Stimulated activated CD8-positive, alpha-beta memory T cell treated with anti-CD3 and anti-CD28 coated beads, Interleukin-4, amount 100 ng/mL, for 4 hours (primary cell): ENCODE data around the gene LRRC14B.

Experiments
- DNase-seq, 2 donors: peaks; one replicate each; pipeline ENCODE4 v3.0.0-alpha.2; 2020; ENCODE audit warnings: low read depth in 2 of 2, low spot score in 1 of 2

The LRRC14B gene

DNA sequence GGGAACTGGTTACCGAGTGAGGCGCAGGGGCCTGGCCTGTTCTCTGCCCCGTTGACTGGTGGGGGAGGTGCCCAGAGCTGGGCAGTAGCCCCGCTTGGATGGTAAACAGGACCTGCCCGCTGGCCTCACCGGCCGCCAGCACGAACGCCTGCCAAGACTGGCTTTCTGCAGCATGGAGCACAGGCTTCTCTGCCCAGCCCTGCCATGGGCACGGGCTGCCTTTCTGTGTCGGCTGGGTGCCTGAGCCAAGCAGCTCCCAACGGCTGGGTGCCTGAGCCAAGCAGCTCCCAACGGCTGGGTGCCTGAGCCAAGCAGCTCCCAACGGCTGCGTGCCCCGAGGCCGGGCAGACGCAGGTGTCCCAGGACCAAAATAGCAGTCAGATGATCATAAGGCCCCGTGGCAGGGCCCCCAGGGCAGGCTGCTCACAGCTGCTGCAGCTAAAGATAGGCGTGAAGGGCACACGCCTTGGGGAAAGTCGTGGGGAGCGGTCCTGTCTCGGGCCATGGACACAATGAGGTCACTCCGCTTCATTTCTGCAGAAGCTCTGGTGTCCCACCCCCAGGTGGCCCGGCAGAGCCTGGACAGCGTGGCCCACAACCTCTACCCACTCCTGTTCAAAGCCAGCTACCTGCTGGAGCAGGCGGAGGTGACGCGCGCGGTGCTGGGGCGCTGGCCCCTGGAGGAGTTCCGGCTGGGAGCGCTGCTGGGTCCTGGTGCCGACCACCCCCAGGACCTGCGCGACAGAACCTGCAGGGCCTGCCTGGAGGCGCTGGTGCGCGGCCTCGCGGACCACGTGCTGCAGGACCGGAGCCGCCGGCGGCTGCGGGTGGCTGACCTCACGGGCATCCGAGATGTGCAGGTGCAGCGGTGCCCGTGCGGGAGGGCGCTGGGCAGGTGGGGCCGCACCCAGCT, at the start of gene LRRC14B:
TSS of gene LRRC14B (plus strand) at position 460 of the 913 bp plus-strand sequence. CDS start at position 504, 44 bp downstream.
- DNase-seq, result no peak

DNA sequence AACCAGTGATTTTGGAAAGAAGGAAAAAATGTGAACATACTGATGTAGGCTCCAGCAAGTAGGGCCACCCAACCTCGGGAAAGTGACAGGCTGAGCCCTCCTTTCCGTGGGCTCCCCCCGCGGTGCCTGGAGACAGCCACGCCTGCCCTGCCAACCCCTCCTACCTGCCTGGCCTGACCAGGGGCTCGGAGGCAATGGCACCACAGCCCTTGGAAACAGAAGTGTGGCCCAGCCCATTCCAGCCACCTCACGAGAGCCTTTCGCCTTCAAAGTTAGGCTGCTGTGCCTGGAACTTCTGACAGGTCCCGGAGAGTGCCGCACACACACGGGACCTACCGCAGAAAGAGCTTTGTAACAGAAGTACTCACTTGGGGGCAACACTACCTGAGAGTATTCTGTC, 49.5 kb upstream of the LRRC14B start:
- DNase-seq, result no peak

DNA sequence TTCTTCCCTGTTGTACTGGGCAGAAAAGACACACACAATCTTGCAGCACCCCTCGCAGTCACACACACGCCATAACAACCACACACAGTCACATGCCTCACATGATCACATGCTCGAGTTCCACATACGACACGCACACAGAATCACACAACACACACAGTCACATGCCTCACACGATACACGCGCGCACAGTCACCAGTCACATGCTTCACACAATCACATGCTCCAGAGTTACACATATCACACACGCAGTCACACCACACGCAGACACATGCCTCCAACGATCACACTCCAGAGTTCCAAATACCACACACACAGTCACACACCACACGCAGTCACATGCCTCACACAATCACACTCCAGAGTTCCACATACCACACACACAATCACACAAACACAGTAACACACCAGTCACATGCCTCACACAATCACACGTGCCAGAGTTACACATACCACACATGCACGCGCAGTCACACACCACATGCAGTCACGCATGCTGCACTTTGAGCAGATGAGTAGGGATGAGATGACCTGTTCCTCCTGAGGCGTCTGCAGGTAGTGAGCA, 49.0 kb upstream of the LRRC14B start:
- DNase-seq, result no peak

DNA sequence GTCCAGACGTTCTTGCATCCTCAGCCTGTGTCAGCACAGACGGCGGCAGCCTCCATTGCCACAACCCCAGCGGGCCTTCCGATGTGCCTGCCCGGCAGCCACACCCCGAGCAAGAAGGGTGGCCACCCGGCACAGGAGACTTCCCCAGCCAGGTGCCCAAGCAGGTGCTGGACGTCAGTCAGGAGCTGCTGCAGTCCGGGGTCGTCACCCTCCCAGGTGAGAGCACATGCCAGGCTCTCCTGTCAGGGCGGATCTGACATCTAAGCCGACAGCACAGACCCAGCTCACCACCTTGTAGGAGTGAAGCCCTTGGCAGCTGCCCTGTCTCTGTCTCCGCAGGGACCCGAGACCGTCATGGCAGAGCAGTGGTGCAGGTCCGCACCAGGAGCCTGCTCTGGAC, 48.3 kb upstream of the LRRC14B start:
- no peak for DNase-seq

DNA sequence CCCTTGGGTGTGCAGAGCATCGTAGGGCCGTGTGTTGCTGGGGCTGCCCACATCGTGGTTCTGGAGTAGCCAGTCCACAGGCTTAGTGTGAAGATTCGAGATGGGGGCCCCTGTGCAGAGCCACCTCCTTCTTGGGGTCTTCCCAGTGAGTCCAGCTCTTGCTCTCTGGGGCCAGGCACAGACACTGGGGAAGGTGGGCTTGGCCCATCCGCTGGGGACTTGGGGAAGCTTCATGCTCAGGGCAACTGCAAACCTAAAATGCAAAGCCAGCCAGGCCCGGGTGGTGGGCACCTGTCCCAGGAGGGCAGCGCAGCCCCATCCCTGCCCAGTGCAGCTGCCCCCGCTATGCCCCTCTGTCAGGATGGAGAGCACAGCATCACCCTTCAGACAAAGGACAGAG, 46.4 kb upstream of the LRRC14B start:
- DNase-seq, result no peak

DNA sequence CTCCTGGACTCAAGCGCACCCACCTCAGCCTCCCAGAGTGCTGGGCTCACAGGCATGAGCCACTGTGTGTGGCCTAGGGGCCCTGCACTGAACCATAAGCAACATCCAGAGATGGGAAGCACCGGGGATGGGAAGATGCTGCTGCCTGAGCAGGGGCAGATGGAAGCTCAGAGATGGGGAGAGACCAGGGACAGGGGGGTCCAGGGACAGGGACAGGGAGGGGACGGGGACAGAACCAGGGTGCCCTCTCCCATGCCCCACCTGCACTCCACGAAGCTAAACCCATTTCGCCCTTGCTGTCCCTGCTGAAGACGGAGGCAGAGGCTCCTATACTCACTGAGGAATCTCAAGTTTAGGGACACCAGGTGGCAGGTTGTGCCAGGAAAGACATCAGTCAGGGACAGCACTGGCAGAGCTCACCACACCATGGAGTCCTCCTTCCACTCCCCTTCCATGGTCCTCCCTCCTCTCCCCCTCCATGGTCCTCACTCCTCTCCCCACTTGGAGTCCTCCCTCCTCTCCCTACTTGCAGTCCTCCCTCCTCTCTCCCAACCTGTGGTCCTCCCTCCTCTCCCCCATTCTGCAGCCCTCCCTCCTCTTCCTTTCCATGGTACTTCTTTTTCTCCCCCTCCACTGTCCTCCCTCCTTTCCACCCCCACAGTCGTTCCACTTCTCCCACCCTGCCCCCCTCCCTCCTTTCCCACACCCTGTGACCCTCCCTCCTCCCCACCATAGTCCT, 45.5 kb upstream of the LRRC14B start:
- DNase-seq, result no peak

DNA sequence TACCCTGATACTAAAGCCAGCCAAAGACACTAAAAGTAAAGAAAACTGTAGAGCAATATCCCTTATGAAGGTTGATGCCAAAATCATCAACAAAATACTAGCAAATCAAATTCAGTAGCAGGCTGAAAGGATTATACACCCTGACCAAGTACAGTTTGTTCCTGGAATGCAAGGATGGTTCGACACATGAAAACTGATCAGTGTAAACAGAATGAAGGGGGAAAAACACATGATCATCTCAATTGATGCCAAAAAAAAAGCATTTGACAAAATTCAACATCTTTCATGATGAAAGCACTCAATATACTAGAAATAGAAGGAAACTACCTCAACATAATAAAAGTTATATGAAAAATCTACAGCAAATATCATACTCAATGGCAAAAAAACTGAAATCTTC, 43.5 kb upstream of the LRRC14B start:
- DNase-seq, result no peak

DNA sequence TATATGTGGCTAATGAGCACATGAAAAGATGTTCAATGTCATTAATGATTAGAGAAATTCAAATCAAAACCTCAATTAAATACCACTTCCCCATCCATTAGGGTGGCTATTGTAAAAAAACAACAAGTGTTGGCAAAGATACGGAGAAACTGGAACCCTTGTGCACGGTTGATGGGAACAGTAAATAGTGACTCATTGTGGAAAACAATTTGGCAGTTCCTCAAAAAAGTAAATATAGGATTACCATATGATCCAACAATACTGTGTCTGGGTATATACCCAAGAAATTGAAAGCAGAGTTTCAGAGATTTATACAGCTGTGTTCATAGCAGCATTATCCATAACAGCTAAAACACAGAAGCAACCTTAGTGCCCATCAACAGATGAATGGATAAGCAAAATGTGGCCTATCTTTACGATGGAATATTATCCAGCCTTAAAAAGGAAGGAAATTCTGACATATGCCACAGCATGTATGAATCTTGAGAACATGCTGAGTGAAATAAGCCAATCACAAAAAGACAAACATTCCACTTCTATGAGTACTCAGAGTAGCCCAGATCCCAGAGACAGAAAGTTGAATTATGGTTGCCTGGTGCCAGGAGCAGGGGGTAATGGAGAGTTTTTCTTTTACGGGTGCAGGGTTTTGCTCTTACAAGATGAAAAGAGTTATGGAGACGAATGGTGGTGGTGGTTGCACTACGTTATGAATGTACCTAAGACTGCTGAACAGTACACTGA, 41.4 kb upstream of the LRRC14B start:
- DNase-seq, result no peak

DNA sequence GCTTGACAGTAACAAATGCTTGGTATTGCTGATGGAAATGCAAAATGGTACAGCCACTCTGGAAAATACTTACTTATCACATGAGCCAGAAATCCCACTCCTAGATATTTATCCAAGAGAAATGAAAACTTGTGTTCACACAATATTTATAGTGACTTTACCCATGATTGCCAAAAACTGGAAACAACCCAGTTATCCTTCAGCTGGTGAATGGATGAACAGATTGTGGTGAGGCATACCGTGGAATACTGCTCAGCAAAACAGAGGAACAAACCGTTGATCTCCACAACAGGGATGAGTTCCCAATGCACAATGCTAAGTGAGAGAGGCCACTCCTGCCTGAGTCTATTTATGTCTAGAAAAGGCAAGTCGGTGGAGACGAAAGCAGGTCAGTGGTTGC, 40.5 kb upstream of the LRRC14B start:
- DNase-seq, result no peak

DNA sequence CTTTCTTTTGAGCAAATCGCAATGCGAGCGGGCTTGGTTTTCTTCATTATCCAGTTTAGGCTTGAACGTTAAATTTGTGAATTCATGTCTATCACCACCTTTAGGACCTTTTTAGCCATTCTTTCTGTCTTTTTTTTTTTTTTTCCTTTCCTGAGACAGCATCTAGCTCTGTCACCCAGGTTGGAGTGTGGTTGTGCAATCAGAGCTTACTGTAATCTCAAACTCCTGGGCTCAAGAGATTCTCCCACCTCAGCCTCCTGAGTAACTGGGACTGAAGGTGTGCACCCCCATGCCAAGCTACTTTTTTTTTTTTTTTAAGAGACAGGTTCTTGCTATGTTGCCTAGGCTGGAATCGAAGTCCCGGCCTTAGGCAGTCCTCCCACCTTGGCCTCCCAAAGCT, 39.2 kb upstream of the LRRC14B start:
- no peak for DNase-seq

DNA sequence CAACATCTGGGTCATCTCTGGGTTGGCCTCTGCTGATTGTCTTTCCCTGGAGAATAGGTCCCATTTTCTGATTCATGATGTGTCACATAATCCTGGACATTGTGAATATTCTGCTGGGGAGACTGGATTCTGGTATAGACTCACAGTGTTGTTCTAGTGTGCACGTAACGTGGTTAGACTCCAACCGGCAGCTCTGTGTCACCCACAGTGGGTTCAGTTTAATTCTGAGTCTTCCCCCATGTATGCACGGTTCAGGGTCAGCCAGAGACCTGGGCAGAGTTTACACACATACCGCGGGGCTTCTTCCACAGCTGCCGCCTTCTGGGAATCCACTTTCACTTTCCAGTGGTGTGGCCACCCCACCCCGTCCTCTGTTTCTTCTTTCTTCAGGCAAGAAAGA, 38.0 kb upstream of the LRRC14B start:
- DNase-seq, result no peak

DNA sequence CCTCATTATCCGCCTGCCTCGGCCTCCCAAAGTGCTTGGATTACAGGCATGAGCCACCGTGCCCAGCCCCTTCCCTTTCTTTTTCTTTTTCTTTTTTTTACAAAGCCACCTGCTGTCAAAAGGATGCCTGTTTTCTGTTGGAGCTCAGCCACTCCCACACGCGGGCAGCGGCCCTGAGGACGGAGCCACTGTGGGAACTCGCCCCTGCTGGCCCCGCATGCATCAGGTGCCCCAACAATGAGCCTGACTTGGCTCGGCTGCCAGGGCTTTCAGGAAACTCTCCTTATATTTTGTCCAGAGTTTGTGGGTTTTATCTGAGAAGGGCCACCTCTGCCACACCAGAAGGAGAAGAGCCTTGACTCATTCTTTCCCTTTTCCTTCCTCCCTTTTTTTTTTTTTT, 37.1 kb upstream of the LRRC14B start:
- no peak for DNase-seq

DNA sequence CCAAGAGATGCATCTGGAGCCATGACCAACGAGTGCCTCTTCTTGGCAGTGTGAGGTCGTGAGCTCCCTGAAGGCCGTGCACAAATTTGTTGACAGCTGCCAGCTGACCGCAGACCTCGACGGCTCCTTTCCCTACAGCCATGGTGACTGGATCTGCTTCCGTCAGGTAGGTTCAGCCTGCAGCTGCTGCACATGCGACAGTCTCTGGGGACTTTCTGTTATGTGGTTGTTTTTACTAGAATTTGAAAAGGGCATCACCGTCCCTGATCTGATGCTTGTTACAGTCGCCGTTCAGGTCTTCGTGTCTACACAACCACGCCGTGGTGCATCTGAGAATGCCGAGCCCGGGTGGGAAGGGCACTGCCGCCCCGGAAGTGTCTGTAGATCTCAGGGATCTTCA, 36.5 kb upstream of the LRRC14B start:
- no peak for DNase-seq

DNA sequence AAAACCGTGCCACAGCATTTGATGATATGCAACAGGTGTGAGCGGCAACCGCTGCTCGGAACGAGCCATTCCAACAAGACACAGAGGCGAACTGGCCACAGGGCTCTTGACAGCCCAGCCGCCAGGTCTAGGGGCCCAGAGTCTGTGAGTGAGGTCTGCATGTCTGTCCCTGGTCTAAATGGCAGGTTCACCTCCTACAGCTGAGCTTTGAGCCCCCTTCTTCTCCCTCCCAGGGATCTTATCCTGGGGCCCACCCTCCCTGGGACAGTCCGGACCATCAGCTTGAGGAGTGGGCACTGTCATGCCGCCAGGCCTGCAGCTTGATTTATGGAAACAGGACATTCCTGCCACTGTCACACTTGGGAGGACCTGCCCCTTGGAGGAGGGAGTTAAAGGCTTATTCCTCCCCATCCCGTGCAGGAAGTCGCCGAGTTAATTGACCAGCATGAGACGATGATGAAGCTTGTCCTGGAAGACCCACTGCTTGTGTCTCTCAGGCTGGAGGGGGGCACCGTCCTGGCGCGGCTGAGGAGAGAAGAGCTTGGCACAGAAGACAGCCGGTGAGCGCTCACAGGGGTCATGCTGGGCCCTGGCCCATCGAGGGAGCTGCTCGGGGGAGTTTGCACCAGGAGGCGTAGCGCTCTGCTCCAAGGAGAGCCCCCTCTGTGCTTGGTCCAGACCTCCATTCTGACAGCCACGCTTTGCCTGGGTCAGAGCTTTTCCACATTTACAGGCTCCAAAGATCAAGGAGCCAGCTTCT, 35.5 kb upstream of the LRRC14B start:
- DNase-seq, result no peak

DNA sequence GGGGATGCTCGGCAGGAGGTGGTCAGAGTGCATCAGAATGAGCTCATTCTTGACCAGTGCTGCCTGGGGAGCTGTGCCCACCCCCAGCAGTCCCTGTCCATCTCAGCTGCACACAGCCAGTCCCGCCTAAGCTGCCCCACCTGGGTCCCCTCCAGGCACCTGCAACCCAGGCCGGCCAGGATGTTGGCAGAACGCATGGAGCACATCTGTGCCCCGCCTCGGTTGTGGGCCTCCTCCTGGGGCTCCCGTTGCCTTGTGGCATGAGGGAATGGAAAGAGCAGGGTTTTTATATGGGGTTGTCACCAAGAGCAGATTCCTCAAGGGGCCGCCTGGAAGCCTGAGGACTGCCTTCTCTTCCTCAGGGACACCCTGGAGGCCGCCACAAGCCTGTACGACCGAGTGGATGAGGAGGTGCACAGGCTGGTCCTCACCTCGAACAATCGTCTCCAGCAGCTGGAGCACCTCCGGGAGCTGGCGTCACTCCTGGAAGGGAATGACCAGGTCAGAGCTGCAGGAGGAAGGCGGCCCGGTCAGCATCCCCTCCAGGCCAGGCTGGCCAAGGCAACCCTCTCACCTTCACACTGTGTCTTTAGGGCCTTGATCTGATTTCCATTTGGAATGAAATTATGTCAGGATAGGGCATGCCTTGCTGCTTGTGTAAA, 34.8 kb upstream of the LRRC14B start:
- DNase-seq, result no peak

DNA sequence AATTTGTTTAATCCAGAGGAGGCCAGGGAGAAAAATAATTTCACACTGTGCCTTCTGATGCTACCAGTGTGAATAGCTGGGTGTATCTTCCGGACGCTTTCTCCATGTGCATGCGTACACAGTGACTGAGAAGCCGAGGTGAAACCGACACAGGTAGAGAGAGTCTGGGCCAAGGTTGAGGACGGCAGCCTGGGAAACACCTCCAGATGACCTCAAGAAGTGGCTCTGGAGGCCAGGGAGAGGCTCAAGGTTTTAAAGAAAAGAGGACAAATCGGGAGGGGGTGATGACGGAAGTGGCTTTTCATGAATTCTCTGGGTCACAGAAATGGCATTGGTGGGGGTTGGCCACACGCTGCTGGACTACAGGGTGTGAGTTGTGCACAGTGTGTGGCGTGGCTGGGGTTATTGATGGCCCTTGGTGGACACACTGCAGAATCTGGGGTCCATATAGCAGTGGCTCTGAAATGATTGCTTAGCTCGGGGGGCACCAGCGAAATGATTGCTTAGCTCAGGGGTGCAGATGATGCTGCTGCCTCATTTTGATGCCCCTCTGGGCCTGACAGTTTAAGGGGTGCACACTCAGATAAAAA, 34.1 kb upstream of the LRRC14B start:
- DNase-seq, result no peak

DNA sequence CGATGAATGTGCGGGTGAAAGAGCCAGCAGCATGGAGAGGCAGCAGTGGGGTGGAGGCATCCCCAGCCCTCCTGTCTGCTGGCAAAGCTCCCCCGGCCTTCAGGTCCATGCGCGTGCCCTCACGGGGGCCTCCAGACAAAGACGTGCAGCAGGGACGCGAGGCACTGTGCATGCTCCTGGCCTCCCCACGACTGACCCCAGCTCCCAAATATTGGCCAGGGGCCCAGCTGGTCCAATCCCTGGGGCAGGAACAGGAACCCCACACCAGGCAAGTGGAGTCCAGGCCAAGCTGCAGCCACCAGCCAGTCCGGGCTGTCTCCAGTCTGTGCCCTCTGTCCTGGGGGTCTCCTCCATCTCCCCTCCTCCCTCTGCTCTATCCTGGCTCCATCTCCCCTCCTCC, 33.5 kb upstream of the LRRC14B start:
- no peak for DNase-seq

DNA sequence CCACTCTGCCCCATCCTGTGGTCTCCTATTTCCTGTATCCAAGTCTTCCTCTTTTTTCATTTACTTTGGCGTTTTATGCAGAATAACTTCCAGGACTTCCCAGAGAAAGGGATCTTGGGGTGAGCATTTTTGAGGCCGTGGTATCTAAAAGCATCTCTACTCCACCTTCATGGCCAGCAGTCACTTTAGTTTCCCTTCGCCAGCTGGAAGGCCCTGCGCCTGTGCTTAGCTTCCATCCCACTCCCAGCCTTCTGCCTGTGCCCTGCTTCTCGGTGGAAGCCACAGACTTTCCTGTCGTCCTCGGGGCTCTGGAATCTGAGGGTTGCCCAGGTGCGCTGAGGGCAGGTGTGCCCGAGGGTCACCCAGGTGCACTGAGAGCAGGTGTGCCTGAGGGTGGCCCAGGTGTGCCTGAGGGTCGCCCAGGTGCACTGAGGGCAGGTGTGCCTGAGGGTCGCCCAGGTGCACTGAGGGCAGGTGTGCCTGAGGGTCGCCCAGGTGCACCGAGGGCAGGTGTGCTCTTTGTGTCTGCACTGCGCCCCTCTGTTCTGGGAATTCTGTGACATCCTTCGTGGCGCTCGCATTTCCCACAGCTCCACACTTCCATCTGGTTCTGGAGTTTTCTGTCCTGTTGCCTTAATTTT, 32.4 kb upstream of the LRRC14B start:
- no peak for DNase-seq

DNA sequence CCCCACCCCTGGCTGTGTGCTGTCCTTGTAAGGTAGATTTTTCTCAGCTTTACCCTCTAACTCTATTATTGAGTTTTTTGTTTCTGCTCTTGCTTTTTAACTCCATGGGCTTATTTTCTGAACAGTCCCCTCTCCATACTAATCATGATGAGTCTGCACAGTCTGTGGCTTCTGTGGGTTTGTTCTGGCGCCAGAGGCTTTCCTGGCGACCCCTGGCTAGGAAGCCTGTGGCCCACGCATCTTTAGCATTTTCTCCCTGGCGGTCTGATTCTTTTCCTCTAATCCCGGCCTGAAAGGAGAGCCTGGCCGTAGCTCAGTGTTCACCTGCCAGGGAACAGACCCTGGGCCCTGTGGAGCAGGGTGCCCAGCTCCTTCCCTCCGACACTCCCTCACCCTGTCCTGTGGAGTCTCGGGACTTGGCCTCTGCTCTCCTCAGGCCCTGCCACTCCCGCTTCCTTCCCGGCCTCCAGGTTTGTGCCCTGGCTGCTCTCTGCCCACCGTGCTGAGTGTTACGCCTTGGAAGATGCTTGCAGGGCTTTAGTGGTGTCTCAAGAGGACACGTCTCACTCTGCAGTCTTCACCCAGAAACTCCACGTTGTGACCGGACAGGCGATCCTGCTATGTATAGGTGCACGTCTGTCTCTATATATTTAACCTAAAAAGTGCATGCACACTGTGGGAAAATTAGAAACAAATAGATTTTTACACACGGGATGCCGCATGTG, 31.7 kb upstream of the LRRC14B start:
- DNase-seq, result no peak
